ENCODE measurements around the gene COQ8A. TPM values are rescaled to one million over a fixed set of nuclear protein-coding genes. Genes with fewer than 3 reads are reported as not detected.

COQ8A gene
- total RNA-seq, 1 experiment from 2014 or later, result 39.4 TPM

DNA sequence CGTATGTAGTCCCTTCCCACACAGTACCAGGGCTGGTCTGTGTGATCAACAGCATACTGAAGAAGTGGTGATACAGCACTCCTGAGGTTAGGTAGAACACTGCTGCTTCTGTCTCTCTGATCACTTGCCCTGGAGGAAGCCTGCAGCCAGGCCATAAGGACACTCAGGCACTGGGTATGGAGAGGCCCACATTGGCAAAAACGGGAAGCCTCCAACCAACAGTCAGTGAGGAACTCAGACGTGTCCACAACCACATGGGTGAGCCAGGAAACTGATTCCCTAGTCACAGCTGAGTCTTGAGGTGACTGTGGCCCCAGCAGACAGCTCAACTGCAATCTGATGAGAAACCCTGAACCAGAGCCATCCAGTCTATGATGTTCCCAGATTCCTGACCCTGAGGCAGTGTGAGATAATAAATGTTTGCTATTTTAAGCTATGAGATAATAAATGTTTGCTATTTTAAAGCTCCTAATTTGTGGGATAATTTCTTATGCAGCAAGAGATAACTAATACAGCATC lies 62.5 kb downstream of the COQ8A start (continued):
- no peak for TF ChIP-seq ZNF512 (CRISPR knock-in tag; IDR thresholded peaks at IDR 0.05; ENCODE audit: borderline replicate concordance)
- TF ChIP-seq ATF3 (CRISPR knock-in tag; conservative IDR thresholded peaks at IDR 0.05), result no peak
- TF ChIP-seq CREB1 (CRISPR knock-in tag; IDR thresholded peaks at IDR 0.05), result no peak
- no peak for TF ChIP-seq EMX1 (CRISPR knock-in tag; IDR thresholded peaks at IDR 0.05)
- no peak for TF ChIP-seq TEAD1 (CRISPR knock-in tag; IDR thresholded peaks at IDR 0.05)
- TF ChIP-seq, protein P1, sequence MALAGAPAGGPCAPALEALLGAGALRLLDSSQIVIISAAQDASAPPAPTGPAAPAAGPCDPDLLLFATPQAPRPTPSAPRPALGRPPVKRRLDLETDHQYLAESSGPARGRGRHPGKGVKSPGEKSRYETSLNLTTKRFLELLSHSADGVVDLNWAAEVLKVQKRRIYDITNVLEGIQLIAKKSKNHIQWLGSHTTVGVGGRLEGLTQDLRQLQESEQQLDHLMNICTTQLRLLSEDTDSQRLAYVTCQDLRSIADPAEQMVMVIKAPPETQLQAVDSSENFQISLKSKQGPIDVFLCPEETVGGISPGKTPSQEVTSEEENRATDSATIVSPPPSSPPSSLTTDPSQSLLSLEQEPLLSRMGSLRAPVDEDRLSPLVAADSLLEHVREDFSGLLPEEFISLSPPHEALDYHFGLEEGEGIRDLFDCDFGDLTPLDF (CRISPR knock-in tag; IDR thresholded peaks at IDR 0.05), result no peak
- no peak for TF ChIP-seq GABPB1 (CRISPR knock-in tag; IDR thresholded peaks at IDR 0.05)
- TF ChIP-seq MXD4 (CRISPR knock-in tag; IDR thresholded peaks at IDR 0.05; ENCODE audit: borderline replicate concordance), result no peak
- TF ChIP-seq ZNF671 (CRISPR knock-in tag; IDR thresholded peaks at IDR 0.05), result no peak
- no peak for TF ChIP-seq STAT6 (CRISPR knock-in tag; conservative IDR thresholded peaks at IDR 0.05; ENCODE audit: low read depth)
- TF ChIP-seq AFF4 (CRISPR knock-in tag; IDR thresholded peaks at IDR 0.05; ENCODE audit: borderline replicate concordance), result no peak

DNA sequence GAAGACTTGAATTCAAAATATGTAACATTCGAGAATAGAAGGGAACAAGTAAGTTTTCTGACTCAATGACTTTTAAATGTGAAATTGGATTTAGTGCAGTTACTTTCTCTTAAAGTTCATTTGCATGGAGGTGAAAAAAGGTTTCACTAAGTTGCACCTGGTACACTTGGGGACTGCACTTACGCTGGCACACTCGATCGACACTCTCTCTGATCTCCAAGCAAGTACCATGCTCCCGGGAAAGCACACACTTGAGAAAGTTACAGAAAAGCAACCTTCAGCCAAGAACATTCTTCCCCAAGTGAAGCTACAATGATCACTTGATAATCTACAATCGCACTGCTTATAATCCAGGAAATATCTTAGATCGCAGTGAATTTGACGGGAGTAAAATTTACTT lies 63.1 kb downstream of the COQ8A start:
- Mint-ChIP-seq H3K36me3 (peaks cover 3% of the 10 kb centered on the region), H3K27ac (0 out of 2 replicates have a peak overlapping the region, but pooled peaks have one; percentile 6), H3K4me3 (no peak overlapping the region), H3K4me1 (no peaks in the 10 kb centered on the region), H3K9me3 (no peaks in the 10 kb centered on the region), H3K27me3 (ENCODE audit: low read depth) (no peaks in the 10 kb centered on the region)
- POLR2A ChIA-PET, result no interaction called here
- no peak for ATAC-seq
- DNase-seq (ENCODE audit: low spot score), result no peak
- CTCF ChIA-PET, result no interaction called here
- TF ChIP-seq ZBTB21 (CRISPR knock-in tag; IDR thresholded peaks at IDR 0.05; ENCODE audit: borderline replicate concordance) (no peak), RORB (CRISPR knock-in tag; IDR thresholded peaks at IDR 0.05) (no peak), ATF1 (CRISPR knock-in tag; IDR thresholded peaks at IDR 0.05) (no peak), JAZF1 (CRISPR knock-in tag; IDR thresholded peaks at IDR 0.05) (no peak), ZNF232 (CRISPR knock-in tag; IDR thresholded peaks at IDR 0.05) (no peak), MXD4 (CRISPR knock-in tag; IDR thresholded peaks at IDR 0.05; ENCODE audit: borderline replicate concordance) (no peak), USF2 (CRISPR knock-in tag; IDR thresholded peaks at IDR 0.05) (no peak), NFYB (CRISPR knock-in tag; conservative IDR thresholded peaks at IDR 0.05; ENCODE audit: low read depth) (no peak), ZNF416 (CRISPR knock-in tag; IDR thresholded peaks at IDR 0.05) (no peak)
- TF ChIP-seq, protein P2, sequence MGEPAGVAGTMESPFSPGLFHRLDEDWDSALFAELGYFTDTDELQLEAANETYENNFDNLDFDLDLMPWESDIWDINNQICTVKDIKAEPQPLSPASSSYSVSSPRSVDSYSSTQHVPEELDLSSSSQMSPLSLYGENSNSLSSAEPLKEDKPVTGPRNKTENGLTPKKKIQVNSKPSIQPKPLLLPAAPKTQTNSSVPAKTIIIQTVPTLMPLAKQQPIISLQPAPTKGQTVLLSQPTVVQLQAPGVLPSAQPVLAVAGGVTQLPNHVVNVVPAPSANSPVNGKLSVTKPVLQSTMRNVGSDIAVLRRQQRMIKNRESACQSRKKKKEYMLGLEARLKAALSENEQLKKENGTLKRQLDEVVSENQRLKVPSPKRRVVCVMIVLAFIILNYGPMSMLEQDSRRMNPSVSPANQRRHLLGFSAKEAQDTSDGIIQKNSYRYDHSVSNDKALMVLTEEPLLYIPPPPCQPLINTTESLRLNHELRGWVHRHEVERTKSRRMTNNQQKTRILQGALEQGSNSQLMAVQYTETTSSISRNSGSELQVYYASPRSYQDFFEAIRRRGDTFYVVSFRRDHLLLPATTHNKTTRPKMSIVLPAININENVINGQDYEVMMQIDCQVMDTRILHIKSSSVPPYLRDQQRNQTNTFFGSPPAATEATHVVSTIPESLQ (CRISPR knock-in tag; IDR thresholded peaks at IDR 0.05), result no peak
- TF ChIP-seq, protein P3, sequence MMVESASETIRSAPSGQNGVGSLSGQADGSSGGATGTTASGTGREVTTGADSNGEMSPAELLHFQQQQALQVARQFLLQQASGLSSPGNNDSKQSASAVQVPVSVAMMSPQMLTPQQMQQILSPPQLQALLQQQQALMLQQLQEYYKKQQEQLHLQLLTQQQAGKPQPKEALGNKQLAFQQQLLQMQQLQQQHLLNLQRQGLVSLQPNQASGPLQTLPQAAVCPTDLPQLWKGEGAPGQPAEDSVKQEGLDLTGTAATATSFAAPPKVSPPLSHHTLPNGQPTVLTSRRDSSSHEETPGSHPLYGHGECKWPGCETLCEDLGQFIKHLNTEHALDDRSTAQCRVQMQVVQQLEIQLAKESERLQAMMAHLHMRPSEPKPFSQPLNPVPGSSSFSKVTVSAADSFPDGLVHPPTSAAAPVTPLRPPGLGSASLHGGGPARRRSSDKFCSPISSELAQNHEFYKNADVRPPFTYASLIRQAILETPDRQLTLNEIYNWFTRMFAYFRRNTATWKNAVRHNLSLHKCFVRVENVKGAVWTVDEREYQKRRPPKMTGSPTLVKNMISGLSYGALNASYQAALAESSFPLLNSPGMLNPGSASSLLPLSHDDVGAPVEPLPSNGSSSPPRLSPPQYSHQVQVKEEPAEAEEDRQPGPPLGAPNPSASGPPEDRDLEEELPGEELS (CRISPR knock-in tag; IDR thresholded peaks at IDR 0.05), result no peak
- TF ChIP-seq, protein P4, sequence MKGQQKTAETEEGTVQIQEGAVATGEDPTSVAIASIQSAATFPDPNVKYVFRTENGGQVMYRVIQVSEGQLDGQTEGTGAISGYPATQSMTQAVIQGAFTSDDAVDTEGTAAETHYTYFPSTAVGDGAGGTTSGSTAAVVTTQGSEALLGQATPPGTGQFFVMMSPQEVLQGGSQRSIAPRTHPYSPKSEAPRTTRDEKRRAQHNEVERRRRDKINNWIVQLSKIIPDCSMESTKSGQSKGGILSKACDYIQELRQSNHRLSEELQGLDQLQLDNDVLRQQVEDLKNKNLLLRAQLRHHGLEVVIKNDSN (CRISPR knock-in tag; IDR thresholded peaks at IDR 0.05), result no peak

Measured in WTC11 (cell line).